ENCODE data around the gene METTL2A. TPM values are rescaled to one million over a fixed set of nuclear protein-coding genes. Genes with fewer than 3 reads are reported as not detected.
"Not testable (repeated sequence)": the region's sequence is repeated elsewhere in the genome, so short reads cannot be mapped to it uniquely, and the experiment has no call there.

Gene METTL2A
- 17.5 TPM for polyA plus RNA-seq (2013, experiment 1 of 2; ENCODE audit: insufficient read length)
- polyA plus RNA-seq (2013, experiment 2 of 2; ENCODE audit: insufficient read length), result 13.9 TPM

- peak; percentile 86 for DNase-seq
These were observed at the start of gene METTL2A for GRCh38 chr17:62423647-62424461. Gene METTL2A (plus strand): TSS chr17:62423897. CDS start chr17:62423903, 6 bp downstream.

- DNase-seq, result no peak
These were observed 43.4 kb upstream of the METTL2A start, which contains the start of gene EFCAB3 for GRCh38 chr17:62380253-62380652. Gene EFCAB3 (plus strand): TSS chr17:62380553. CDS start chr17:62382980, 2,427 bp downstream.

GRCh38 chr17:62381561-62381960 lies 42.1 kb upstream of the METTL2A start:
- DNase-seq, result no peak

- DNase-seq, result no peak
These were observed 34.8 kb upstream of the METTL2A start for GRCh38 chr17:62388856-62389255.

- DNase-seq, result no peak
These were observed 30.8 kb upstream of the METTL2A start for GRCh38 chr17:62392908-62393307.

GRCh38 chr17:62398891-62399290 lies 24.8 kb upstream of the METTL2A start:
- no peak for DNase-seq

GRCh38 chr17:62405451-62405850 lies 18.2 kb upstream of the METTL2A start:
- peak; percentile 6 for DNase-seq

GRCh38 chr17:62413090-62413489 lies 10.6 kb upstream of the METTL2A start:
- DNase-seq, result not testable (repeated sequence)

- not testable (repeated sequence) for DNase-seq
These were observed 2.5 kb downstream of the METTL2A start for GRCh38 chr17:62426214-62426613.

- not testable (repeated sequence) for DNase-seq
These were observed 11.6 kb downstream of the METTL2A start for GRCh38 chr17:62435251-62435650.

- not testable (repeated sequence) for DNase-seq
These were observed 17.5 kb downstream of the METTL2A start for GRCh38 chr17:62441181-62441580.

GRCh38 chr17:62444063-62444462 lies 20.4 kb downstream of the METTL2A start:
- DNase-seq, result no peak

- not testable (repeated sequence) for DNase-seq
These were observed 22.1 kb downstream of the METTL2A start for GRCh38 chr17:62445791-62446190.

- DNase-seq, result not testable (repeated sequence)
These were observed 28.5 kb downstream of the METTL2A start for GRCh38 chr17:62452195-62452594.

GRCh38 chr17:62453041-62453440 lies 29.3 kb downstream of the METTL2A start:
- DNase-seq, result not testable (repeated sequence)

GRCh38 chr17:62453656-62454055 lies 30.0 kb downstream of the METTL2A start:
- DNase-seq, result not testable (repeated sequence)

- DNase-seq, result not testable (repeated sequence)
These were observed 30.4 kb downstream of the METTL2A start for GRCh38 chr17:62454111-62454510.

- no peak for DNase-seq
These were observed 32.3 kb downstream of the METTL2A start for GRCh38 chr17:62456016-62456415.

- not testable (repeated sequence) for DNase-seq
These were observed 34.8 kb downstream of the METTL2A start for GRCh38 chr17:62458483-62458882.

GRCh38 chr17:62464422-62464821 lies 40.7 kb downstream of the METTL2A start:
- not testable (repeated sequence) for DNase-seq

GRCh38 chr17:62465271-62465670 lies 41.6 kb downstream of the METTL2A start:
- DNase-seq, result not testable (repeated sequence)

- DNase-seq, result peak; percentile 66
These were observed 47.1 kb downstream of the METTL2A start for GRCh38 chr17:62470666-62471379.

- not testable (repeated sequence) for DNase-seq
These were observed 47.7 kb downstream of the METTL2A start for GRCh38 chr17:62471380-62471880.

All from fibroblast of skin of back (primary cell).